OCI-M2 (cell line): Measurements from ENCODE around the gene ALG11.
A peak's percentile ranks its signal among the peaks of the same experiment; 100 is the strongest.
"Not testable (repeated sequence)": the region's sequence is repeated elsewhere in the genome, so short reads cannot be mapped to it uniquely, and the experiment has no call there.

Source experiments
- DNase-seq: peaks from one replicate; lab custom pipeline; 2025; ENCODE audit not compliant: unreplicated experiment; lab: John Stamatoyannopoulos, UW

The ALG11 gene, protein sequence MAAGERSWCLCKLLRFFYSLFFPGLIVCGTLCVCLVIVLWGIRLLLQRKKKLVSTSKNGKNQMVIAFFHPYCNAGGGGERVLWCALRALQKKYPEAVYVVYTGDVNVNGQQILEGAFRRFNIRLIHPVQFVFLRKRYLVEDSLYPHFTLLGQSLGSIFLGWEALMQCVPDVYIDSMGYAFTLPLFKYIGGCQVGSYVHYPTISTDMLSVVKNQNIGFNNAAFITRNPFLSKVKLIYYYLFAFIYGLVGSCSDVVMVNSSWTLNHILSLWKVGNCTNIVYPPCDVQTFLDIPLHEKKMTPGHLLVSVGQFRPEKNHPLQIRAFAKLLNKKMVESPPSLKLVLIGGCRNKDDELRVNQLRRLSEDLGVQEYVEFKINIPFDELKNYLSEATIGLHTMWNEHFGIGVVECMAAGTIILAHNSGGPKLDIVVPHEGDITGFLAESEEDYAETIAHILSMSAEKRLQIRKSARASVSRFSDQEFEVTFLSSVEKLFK

GRCh38 chr13:52011632-52012511, at the start of gene ALG11:
TSS of gene ALG11 (plus strand) at chr13:52012398. CDS start at chr13:52012419, 21 bp downstream.
- peak; percentile 92 for DNase-seq

DNA sequence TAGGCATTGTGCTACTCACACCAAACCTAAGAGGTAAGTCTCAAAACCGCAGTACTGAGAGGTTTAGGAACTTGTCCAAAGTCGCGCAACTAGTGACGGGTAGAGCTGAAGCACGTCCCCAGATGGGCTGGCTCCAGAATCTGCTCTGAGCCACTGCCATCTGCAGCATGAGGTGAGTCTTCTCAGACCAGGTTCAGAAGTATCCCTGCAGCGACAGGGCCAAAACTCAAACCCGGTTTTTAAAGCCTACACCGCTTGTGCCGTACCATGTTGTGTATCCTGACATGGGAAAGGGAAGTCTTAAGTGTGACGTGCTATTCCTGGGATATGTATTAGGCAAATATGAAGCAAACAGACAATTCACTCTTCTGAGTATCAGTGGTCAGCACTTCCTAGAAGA, 46.0 kb upstream of the ALG11 start:
- no peak for DNase-seq

GRCh38 chr13:51967482-51968446, 44.4 kb upstream of the ALG11 start:
- no peak for DNase-seq

DNA sequence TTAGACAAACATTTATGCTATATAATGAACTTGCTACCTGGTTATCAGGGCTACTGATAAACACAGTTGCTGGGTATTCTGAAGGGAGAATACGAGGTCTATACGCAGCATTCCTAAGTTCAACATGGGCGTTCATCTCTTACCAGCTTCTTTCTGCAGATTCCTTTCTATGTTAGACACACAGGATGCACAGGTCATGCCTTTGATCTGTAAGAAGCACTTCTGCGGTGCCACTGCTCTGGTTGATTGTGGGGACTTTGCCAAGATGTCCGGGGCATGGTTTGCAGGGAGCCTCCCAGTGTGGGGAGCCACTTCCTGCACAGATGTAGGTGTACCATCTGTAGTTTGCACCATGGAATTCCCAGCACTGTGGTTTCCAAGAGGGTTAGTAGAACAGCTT, 41.8 kb upstream of the ALG11 start:
- no peak for DNase-seq

DNA sequence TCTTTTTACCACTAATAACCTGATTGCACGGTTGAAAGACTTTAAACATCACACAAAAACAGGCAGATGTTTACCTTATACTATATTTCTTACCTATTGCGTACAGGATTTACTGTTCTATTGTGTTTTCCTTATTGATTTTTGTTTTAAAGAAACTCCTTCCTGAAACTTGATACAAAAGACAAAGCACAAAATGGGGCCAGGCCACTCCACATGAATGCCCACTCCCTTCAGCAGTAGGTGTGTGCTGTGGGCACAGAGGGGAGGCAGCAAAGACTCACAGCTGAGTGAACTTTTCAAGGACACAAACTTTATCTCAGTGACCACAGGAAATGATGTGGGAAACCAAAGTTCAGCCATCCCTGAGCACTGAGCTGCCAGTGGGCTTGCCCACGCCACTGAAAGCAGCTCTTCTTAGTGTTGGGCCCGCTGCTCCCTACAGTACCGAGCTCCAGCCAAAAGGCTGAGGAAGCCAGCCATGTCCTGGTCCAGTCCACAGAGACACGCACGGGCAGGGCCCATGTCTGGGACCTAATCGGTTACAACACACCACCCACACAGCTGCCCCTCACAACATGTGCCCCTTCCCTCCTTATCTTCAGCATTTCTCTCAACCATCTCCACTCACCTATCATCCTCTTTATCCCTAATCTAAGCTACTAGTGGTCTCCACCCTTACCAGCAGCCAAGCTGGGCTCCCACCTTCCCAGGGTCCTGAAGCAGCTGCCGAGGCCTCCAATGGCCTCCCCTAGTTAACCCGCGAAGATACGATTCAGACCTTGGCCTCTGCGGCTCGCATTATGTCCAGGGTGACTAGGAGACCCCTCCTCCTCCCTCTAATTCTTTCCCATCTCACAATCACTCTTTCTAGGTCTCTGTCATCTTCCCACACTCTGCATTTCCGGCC, 40.4 kb upstream of the ALG11 start:
- no peak for DNase-seq

GRCh38 chr13:51974482-51974881, 37.7 kb upstream of the ALG11 start:
- no peak for DNase-seq

DNA sequence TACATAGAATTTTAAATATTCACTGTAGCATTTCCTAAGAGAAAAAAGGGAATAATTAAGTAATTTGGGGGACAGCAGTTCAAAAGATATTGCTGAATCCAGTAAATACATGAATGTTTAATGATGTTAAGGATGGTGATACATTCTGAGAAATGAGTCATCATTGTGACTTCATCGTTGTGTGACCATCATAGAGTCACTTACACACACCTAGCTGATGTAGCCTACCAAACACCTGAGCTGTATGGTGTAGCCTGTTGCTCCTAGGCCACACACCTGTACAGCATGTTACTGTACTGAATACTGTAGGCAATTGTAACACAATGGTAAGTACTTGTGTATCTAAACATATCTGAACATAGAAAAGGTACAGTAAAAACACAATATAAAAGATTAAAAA, 35.8 kb upstream of the ALG11 start:
- DNase-seq = no peak

GRCh38 chr13:51976890-51977289, 35.3 kb upstream of the ALG11 start:
- DNase-seq = no peak

DNA sequence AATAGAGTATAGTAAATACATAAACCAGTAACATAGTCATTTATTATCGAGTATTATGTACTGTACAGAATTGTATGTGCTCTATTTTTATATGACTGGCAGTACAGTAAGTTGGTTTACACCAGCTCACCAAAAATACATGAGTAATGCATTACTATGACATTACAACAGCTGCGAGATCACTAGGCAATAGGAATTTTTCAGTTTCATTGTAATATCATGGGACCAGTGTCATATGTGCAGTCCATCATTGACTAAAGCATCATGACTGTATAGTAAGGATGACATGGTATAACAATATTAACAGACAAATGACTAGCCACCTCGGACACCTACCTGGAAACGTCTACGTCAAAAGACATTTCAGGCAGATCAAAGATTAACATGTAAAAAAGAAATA, 34.6 kb upstream of the ALG11 start:
- DNase-seq = no peak

- no peak for DNase-seq
Measured at GRCh38 chr13:51978796-51979556, 33.2 kb upstream of the ALG11 start.

- DNase-seq = no peak
Measured at GRCh38 chr13:51980908-51981307, 31.3 kb upstream of the ALG11 start.

- no peak for DNase-seq
Measured at GRCh38 chr13:51981355-51981754, 30.8 kb upstream of the ALG11 start.

- not testable (repeated sequence) for DNase-seq
Measured at GRCh38 chr13:51983292-51983691, 28.9 kb upstream of the ALG11 start.

DNA sequence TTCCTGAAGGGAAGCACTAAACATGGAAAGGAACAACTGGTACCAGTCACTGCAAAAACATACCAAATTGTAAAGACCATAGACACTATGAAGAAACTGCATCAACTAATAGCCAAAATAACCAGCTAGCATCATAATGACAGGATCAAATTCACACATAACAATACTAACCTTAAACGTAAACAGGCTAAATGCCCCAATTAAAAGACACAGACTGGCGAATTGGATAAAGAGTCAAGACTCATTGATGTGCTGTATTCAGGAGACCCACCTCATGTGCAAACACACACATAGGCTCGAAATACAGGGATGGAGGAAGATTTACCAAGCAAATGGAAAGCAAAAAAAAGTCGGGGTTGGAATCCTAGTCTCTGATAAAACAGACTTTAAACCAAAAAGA, 27.3 kb upstream of the ALG11 start:
- not testable (repeated sequence) for DNase-seq

DNA sequence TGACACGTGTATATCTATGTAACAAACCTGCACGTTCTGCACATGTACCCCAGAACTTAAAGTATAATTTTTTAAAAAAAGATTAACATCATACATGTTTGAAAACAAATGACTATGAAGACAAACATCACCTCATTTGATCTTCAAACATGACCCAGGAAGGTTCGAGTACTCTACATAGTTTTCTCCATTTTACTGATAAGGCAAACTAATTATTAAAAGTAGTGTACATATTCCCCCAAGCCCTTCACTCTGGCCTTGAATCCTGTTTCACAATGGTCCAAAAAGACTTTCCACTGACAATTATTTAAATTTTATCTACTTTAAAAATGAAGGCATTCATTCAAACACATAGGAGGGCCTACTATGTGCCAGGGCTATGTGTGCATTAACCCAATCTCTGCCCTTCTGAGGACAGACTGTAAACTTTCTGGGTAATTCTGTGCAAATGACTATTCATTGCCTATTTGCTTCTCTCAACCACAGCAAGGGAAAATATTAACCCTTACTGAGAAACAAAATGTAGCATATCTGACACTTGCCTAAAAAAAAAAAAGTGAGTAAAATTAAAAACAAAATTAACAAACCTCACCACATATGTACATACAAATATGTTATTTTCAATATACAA, 23.1 kb upstream of the ALG11 start:
- no peak for DNase-seq

GRCh38 chr13:51993713-51994112, 18.5 kb upstream of the ALG11 start:
- no peak for DNase-seq

DNA sequence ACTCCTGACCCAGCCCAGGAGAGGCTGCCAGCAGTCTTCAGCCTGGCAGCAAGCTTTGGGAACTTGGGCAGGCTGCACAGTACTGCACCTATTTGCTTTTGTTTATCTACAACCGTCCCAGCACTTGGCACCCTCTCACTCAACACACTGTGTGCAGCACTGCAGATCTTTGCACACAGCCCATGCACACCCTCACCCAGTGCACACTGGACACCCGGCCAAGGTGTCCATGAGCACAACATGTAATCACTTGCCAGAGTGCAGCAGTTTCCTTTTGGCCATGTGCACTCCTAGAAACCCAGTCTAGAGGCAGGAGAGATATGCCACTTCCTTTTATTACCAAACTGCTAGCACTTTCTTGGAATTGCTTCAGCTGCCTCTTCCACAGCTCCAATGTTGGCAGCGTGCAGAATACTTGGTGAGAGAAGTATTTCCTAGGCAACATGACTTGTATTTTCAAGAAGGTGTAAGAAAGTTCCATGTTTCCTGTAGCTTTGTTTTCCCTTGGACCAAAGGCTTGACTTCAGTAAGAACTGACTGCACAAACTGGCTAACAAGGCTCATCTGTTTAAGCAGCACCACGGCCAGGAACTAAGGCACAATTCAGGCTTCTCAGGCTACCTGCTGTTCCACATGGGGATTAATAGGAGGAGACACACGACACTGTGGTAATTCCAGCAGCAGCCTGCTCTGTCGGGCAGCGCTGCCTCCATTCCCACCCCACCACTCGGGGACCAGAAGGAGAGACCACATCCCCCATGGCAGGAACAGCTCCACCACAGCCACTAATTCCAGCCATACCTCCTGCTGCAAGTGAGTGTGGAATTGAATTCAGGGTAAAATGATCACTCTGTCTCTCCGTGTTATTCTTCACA, 16.3 kb upstream of the ALG11 start:
- DNase-seq = no peak

DNA sequence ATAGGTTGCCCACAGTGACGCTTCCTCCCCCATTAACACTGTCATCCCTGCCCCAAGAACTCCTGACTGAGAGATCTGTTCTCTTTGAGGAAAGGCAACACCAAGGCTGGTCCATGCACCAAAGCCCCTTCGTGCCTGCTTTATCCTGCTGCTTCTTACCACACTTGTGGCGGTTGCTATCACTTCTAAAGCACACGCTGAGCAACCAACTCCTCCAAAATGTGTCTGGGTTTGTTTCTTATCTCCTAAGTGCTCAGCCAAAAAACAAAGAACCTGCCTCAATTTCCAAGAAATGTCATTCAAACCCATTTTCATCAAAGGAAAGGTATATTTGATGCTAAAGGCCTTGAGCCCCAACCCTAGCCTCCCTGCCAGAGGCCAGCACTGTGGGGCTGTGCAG, 15.6 kb upstream of the ALG11 start:
- DNase-seq = no peak
